ENCODE results near the gene LATS1.
"Not testable (repeated sequence)": the region's sequence is repeated elsewhere in the genome, so short reads cannot be mapped to it uniquely, and the experiment has no call there.

The LATS1 gene

GRCh38 chr6:149717588-149718458 is at the start of gene LATS1:
LATS1 (minus strand) TSS chr6:149718101; CDS start chr6:149702126, 15,975 bp downstream.
- peak; percentile 93 for DNase-seq

DNA sequence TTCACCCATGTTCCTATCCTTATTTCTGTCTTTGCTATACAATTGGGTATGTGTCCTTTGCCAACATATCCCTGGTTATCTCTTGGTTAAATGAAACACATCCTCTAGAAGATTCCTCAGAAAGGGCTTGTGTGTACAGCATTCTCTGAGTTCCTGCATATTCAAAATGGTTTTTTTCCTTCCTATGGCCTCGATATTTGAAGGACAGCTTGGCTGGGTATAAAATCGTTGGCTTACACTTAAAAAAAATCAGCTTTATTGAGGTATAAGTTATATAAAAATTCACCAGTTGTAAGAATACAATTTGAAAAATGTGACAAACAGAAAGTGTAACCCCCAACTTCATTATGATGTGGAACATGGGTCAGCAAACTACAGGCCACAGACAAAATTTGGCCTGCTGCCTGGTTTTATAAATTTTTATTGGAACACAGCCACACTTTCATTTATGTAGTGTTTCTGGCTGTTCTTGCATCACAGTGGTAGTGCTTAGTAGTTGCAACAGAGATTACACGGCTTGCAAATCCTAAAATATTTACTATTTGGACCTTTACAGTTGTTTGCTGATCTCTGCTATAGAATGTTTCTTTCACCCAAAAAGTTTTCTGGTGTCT is 48.4 kb upstream of the LATS1 start:
- peak; percentile 41 for DNase-seq

DNA sequence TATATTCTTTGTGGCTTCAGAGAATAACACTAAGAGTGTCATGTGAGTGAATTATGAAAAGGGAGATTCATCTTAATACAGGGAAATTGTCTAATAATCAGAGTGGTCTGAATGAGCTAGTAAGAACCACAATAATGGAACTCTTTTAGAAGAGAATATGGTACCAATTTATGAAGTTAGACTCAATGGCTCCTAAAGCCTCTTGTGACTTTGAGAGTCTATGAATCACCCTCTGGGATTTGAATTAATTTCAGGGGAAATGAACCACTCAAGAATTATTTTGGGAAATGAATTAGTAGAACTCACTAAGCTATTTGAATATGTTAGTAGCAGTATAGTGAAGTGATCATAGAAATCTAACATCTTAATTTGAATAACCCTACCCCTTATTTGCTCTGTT is 46.0 kb upstream of the LATS1 start:
- no peak for DNase-seq

GRCh38 chr6:149761438-149761837 is 43.5 kb upstream of the LATS1 start:
- DNase-seq: peak; percentile 88

- DNase-seq: no peak
These were observed 38.3 kb upstream of the LATS1 start for GRCh38 chr6:149756261-149756636.

DNA sequence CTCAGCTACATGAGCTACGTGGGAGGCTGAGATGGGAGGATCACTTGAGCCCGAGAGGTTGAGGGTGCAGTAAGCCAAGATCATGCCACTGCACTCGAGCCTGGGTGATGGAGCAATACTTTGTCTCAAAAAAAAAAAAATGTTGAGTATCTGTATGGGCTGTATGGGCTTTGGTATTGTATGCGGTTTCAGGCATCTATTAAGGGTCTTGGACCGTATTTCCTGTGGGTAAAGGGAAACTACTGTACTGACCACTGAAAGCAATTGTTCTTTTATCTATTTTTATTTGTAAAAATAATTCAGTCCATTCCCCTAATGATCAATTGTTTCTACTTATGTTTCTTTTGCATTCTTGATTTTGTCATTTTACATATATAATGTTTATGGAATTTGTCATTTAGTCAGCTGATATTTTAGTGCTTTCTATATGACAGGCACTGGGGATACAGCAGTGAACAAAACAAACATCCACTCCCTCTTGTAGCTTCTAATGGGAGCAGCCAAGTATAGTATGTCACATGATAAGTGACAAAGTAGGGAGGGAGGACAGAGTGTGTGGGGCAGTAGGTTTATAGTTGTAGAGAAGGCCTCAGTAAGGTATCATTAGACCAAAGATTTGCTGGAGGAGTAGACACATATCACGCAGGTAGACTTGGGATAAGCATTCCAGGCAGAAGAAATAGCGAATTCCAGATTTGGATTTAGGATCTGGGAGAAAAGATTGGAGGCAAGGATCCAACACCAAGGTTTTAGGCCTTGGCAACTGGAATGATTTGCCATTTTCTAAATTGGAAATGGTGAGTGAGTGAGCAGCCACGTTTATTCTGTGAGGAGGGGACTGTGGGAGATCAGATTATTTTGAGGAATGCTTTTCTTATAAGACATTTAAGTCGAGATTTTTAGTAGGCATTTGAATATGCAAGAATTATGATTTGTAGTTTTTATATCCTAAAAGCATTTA is 37.7 kb upstream of the LATS1 start:
- DNase-seq: peak; percentile 47

- no peak for DNase-seq
These were observed 36.6 kb upstream of the LATS1 start for GRCh38 chr6:149754548-149754947.

DNA sequence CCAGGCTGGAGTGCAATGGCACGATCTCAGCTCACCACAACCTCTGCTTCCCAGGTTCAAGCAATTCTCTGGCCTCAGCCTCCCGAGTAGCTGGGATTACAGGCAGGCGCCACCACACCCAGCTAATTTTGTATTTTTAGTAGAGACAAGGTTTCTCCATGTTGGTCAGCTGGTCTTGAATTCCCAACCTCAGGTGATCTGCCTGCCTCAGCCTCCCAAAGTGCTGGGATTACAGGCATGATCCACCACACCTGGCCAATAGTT is 35.4 kb upstream of the LATS1 start:
- not testable (repeated sequence) for DNase-seq

DNA sequence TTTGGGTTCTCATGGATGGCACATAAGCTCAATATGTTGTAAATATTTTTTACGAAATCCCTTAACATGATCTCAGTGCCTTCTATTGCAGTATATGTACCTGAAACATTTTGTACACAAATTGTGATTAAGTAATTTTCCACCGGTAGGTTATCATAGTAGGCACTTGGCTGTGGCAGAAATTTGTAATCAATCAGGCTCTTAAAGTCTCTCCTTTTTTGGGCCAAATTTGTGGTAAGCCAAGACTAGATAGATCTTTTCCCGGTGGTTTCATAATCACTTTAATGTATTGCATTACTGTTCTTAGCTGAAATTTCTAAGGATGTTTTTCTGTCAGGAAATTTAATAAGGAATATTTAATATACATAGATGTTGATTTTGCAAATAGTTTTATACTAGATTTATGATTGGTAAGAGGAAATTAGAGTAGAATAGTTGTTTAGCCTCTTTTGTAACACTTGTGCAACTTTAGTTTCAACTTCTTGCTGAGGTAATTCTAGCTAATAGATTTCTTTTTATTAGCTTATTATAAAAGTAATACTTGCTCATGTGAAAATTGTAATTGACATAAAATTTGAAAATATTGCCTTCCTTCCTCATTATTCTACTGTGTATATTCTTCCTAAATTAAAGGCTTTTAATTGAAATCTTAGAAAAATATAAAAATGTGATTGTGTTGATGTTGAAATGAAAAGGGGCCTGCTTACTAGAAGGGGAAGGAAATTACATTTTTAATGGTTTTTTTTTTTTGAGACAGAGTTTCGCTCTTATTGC is 34.9 kb upstream of the LATS1 start:
- peak; percentile 43 for DNase-seq

GRCh38 chr6:149751920-149752319 is 34.0 kb upstream of the LATS1 start:
- not testable (repeated sequence) for DNase-seq

DNA sequence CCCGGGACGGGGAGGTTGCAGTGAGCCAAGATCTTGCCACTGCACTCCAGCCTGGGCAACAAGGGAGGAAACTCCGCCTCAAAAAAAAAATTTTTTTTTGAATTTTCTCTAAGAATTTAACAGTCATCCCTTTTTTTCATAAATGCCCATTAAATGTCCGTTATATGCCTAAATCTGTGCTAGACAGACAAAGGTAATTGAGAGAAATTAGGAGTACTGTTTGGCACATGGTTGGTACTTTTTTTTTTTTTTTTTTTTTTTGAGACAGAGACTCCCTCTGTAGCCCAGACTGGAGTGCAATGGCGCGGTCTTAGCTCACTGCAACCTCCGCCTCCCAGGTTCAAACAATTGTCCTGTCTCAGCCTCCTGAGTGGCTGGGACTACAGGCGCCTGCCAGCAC is 33.3 kb upstream of the LATS1 start:
- no peak for DNase-seq

DNA sequence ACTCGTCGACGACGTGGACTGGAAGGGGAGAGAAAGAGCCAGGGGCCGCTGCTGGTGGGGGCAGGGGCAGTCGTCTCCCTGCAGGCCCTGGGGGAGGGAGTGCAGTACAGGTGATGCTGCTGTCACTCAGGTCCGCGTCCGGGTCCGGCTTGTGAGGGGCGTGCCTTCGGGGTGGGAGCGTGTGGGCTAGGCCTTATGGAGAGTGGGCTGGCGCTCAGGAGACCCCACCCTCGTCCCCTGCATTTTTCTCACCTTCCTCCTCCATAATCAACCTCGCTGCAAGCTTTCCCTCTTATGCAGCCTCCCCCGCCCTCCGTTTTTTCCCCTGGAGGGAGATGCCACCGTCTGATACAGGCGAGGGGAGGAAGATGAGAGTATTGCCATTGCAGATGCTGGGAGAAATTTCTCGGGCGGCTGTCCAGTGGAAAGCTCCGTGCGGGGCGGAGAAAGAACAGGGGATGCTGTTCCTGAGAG is 32.3 kb upstream of the LATS1 start:
- peak; percentile 86 for DNase-seq

GRCh38 chr6:149749594-149750135 is 31.8 kb upstream of the LATS1 start, which contains the start of gene PCMT1:
PCMT1 (plus strand) TSS chr6:149749741; CDS start chr6:149749902, 161 bp downstream.
- peak; percentile 98 for DNase-seq

DNA sequence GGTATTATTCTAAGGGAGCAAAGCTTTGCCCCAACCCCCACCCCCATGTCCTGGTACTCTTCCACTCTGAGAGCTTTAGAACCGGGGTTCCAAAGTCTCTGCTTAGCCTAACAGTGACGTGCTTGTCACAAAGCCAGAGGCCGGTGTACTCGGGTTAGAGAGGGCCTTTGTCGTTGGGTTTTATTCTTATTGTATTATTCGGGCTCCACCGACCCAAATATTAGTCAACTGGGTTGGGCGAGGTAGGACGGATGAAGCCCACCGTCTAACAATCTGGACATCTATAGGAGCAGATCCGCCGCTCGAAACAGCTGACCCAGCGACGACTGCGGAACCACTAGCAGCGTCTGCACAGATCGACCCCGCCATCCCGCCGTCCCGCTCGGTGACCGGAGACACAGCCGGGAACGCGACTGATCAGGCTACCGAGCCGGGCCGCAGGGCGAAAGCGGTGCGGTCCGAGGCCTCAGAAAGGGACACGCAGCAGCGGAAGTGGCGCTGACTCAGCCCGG is 31.2 kb upstream of the LATS1 start:
- DNase-seq: not testable (repeated sequence)

GRCh38 chr6:149746147-149746946 is 28.4 kb upstream of the LATS1 start, which contains the start of gene NUP43:
NUP43 (minus strand) TSS chr6:149746529; CDS start chr6:149746495, 34 bp downstream.
- peak; percentile 98 for DNase-seq

GRCh38 chr6:149745252-149745651 is 27.4 kb upstream of the LATS1 start:
- DNase-seq: not testable (repeated sequence)

DNA sequence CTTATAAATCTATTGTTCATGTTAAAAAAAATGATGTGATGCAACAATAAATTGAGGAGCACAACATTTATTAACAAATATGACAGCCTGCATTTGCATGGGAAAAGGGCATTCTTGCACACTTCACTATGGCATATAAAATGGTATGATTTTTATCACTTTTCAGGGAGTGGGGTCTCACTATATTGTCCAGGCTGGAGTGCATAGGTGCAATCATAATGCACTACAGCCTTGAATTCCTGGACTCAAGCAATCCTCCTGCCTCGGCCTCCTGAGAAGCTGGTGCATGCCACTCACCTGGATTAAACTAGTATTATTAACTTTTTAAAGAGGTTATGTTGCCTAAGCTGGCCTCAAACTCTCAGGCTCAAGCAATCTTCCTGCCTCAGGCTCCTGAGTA is 17.0 kb upstream of the LATS1 start:
- no peak for DNase-seq

DNA sequence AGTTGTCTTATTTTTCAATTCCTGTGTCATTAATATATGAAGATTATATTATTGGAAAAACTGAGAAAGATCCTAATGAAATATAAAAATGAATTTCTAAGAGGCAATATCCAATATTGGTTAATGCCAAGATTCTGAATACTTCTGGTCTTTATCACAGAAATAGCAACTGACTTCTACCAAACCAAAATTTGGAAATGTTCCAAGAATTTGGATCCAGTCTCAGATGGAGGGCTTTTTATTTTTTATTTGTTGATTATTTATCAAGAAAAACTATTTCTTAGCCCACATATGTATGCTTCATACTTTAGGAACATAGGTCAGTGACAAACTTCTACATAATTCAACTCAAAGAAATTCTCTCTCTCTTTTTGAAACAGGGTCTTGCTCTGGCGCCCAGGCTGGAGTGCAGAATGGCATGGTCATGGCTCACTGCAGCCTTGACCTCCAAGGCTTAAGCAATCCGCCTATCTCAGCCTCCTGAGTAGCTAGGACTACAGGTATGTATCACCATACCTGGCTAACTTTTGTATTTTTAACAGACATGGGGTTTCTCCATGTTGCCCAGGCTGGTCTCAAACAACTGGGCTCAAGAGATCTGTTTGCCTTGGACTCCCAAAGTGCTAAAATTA is 15.3 kb upstream of the LATS1 start:
- no peak for DNase-seq

- DNase-seq: peak; percentile 81
These were observed 11.9 kb upstream of the LATS1 start for GRCh38 chr6:149729824-149730223.

DNA sequence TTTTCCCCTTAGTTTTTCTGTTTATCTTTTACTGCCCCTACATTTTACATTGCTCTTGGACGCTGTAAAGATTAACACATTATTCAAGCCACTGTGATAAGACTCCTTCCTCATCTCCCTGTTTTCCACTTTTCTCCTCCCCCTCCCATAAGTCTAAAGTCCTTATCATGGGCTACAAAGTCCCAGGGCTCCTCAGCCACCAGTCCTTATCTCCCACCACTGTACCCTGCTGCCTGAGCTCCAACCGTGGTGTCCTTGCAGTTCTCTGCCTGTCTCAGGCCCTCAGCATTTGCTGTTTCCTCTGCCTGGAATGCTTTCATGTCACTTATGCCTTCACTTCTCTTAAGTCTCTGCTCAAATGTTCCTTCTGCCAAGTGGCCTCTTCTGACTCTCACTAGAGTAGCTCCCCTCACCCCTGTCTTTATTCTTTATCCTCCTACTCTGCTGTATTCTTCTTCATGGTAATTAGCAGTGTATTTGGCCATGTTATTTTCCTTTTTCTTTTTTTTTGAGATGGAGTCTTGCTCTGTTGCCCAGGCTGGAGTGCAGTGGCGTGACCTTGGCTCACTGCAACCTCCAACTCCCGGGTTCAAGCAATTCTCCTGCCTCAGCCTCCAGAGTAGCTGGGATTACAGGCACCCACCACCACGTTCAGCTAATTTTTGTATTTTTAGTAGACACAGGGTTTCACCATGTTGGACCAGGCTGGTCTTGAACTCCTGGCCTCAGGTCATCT is 10.8 kb upstream of the LATS1 start:
- peak; percentile 98 for DNase-seq
